Type B pancreatic cell (in vitro differentiated cells): ENCODE results near the gene SLC22A16. TPM values are rescaled to one million over a fixed set of nuclear protein-coding genes. Genes with fewer than 3 reads are reported as not detected.

Experiments
- DNase-seq: peaks from one replicate; pipeline ENCODE4 v3.0.0; 2021; ENCODE audit warnings: mixed read lengths; ENCODE audit not compliant: unreplicated experiment; ENCODE audit errors: extremely low spot score
- H3K27ac Mint-ChIP-seq: 2 replicates; pipeline ENCODE4 v1.8.0; 2021; ENCODE audit warnings: mild to moderate bottlenecking, mixed read lengths
- H3K27me3 Mint-ChIP-seq: 2 replicates; pipeline ENCODE4 v1.8.0; 2021; ENCODE audit warnings: mixed read lengths
- H3K36me3 Mint-ChIP-seq: 2 replicates; pipeline ENCODE4 v1.8.0; 2021; ENCODE audit warnings: mixed read lengths
- H3K4me1 Mint-ChIP-seq: one replicate; pipeline ENCODE4 v1.8.0; 2021; ENCODE audit warnings: mixed read lengths; ENCODE audit not compliant: unreplicated experiment
- H3K4me3 Mint-ChIP-seq: 2 replicates; pipeline ENCODE4 v1.8.0; 2021; ENCODE audit warnings: mild to moderate bottlenecking, mixed read lengths
- H3K9me3 Mint-ChIP-seq: 2 replicates; pipeline ENCODE4 v1.8.0; 2021; ENCODE audit warnings: mixed read lengths
- CTCF ChIP-seq: fragments of 200-600 bp; sonication (generic); conservative IDR thresholded peaks from 2 replicates; pipeline ENCODE4 v1.5.0; 2021; ENCODE audit warnings: antibody characterized with exemption, mild to moderate bottlenecking
- long read RNA-seq: library from polyadenylated mRNA; unstranded; transcript quantifications from one replicate; pipeline ENCODE4 v2.0.0, GENCODE V29; 2020
- total RNA-seq: library from RNA; stranded (reverse); gene quantifications from 2 replicates; pipeline ENCODE4 v1.2.1, GENCODE V29; 2021; ENCODE audit warnings: low replicate concordance

Gene SLC22A16, protein sequence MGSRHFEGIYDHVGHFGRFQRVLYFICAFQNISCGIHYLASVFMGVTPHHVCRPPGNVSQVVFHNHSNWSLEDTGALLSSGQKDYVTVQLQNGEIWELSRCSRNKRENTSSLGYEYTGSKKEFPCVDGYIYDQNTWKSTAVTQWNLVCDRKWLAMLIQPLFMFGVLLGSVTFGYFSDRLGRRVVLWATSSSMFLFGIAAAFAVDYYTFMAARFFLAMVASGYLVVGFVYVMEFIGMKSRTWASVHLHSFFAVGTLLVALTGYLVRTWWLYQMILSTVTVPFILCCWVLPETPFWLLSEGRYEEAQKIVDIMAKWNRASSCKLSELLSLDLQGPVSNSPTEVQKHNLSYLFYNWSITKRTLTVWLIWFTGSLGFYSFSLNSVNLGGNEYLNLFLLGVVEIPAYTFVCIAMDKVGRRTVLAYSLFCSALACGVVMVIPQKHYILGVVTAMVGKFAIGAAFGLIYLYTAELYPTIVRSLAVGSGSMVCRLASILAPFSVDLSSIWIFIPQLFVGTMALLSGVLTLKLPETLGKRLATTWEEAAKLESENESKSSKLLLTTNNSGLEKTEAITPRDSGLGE
- not detected in 2 replicates for total RNA-seq
- long read RNA-seq: 0 reads

DNA sequence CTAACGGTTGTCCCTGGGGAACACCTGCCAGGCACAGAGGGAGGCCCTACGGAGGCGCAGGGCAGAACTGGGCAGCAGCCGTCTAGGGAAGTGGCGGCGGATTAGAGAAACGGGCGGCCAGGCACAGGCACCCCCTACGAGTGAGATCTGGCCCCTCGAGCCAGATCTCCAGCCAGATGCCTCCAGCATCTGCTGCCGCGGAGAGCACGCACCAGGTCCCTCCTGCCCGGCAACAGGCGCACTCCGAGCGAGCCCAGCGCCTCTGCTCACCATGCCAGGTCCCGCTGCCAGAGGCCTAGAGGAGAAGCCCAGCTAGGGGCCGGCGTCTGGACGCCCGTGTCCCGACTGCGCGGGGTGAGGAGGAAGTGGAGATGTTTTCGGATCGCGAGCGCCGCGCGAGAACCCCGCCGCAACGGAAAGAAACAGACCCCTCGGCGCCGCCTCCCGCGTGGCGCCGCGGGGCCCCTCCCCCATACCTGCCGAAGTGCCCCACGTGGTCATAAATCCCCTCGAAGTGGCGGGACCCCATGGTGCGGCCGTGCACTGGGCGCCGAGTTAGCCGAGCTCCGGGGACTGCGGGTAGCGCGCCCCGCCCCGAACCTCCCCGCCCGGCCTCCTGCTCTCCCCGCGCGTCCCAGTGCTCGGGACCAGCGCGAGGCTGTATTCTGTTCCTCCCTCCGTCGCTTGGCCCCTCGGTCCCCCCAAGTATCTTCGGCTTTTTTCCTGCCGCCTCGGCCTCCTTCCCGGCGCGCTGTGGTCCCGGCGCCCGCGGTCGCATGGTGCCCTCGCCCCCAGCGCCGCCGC, at the start of gene SLC22A16:
TSS of gene SLC22A16 (minus strand) at position 568 of the 804 bp plus-strand sequence. CDS start at position 529, 39 bp downstream.
- no peaks in the 10 kb centered on the region for H3K4me1 Mint-ChIP-seq
- DNase-seq: no peak
- peaks cover 3% of the 10 kb centered on the region for H3K27me3 Mint-ChIP-seq
- H3K4me3 Mint-ChIP-seq: no peak within 1 kb of the TSS
- H3K36me3 Mint-ChIP-seq: no peaks in the 10 kb centered on the region
- TF ChIP-seq CTCF: no peak
- H3K27ac Mint-ChIP-seq: no peak within 1 kb of the TSS
- no peaks in the 10 kb centered on the region for H3K9me3 Mint-ChIP-seq

GRCh38 chr6:110525001-110525400, 48.6 kb upstream of the SLC22A16 start:
- Mint-ChIP-seq H3K27me3 (no peaks in the 10 kb centered on the region), H3K27ac (no peak overlapping the region), H3K4me3 (no peak overlapping the region), H3K4me1 (peaks cover 14% of the 10 kb centered on the region), H3K9me3 (no peaks in the 10 kb centered on the region), H3K36me3 (no peaks in the 10 kb centered on the region)
- no peak for TF ChIP-seq CTCF
- no peak for DNase-seq

DNA sequence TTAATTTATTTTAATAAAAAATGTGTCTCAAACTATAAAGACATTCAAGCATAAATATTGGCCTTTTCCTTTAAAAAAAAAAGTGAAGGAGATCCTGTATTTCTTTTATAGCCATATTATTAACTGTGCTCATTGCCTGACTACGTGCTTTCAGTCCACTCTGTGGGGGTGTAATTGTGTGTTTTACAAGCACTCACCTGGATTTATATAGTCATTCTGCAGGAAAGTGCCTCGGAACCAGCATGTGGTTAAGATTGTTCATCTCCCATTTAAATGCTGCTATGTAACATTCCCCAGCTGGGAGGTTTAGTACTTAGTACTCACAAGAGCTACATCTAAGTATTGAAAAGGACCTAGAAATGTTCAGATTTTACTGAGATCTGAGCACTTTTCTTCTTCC, 47.9 kb upstream of the SLC22A16 start:
- Mint-ChIP-seq H3K4me3 (no peak overlapping the region), H3K27ac (no peak overlapping the region), H3K4me1 (peaks cover 11% of the 10 kb centered on the region), H3K36me3 (no peaks in the 10 kb centered on the region), H3K27me3 (no peaks in the 10 kb centered on the region), H3K9me3 (no peaks in the 10 kb centered on the region)
- no peak for TF ChIP-seq CTCF
- DNase-seq: no peak

DNA sequence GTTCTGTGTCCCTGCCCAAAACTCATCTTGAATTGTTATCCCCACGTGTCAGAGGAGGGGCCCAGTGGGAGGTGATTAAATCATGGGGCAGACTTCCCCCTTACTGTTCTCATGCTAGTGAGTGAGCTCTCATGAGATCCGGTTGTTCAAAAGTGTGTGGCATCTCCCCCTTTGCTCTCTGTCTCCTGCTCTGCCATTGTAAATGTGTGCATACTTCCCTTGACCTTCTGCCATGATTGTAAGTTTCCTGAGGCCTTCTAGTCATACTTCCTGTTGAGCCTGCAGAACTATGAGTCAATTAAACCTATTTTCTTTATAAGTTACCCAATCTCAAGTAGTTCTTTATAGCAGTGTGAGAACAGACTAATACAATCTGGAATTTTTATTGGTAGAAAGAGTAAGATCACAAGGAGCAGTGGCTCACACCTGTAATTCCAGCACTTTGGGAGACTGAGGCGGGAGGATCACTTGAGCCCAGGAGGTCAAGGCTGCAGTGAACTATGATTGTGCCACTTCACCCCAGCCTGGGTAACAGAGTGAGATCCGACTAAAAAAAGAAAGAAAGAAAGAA, 47.1 kb upstream of the SLC22A16 start:
- Mint-ChIP-seq H3K27me3 (no peaks in the 10 kb centered on the region), H3K36me3 (no peaks in the 10 kb centered on the region), H3K4me3 (no peak overlapping the region), H3K27ac (no peak overlapping the region), H3K9me3 (no peaks in the 10 kb centered on the region), H3K4me1 (peaks cover 7% of the 10 kb centered on the region)
- DNase-seq: no peak
- no peak for TF ChIP-seq CTCF

GRCh38 chr6:110522427-110522826, 46.0 kb upstream of the SLC22A16 start:
- no peaks in the 10 kb centered on the region for H3K27me3 Mint-ChIP-seq
- no peak overlapping the region for H3K4me3 Mint-ChIP-seq
- no peaks in the 10 kb centered on the region for H3K9me3 Mint-ChIP-seq
- DNase-seq: no peak
- H3K36me3 Mint-ChIP-seq: no peaks in the 10 kb centered on the region
- no peak for TF ChIP-seq CTCF
- no peak overlapping the region for H3K27ac Mint-ChIP-seq
- H3K4me1 Mint-ChIP-seq: peaks cover 7% of the 10 kb centered on the region
